Adipose tissue (tissue), 3 donors: ENCODE data around the gene ERCC2. TPM values are rescaled to one million over a fixed set of nuclear protein-coding genes. Genes with fewer than 3 reads are reported as not detected.
"Not testable (repeated sequence)": the region's sequence is repeated elsewhere in the genome, so short reads cannot be mapped to it uniquely, and the experiment has no call there.

Experiments used
- H3K27ac ChIP-seq: one replicate; pipeline ENCODE4 v1.5.1; 2013; ENCODE audit warnings: low read depth, low read length
- WGBS, 3 donors: extraction: QIAGEN DNeasy Blood & Tissue Kit; methylation state at CpG; one replicate each; pipeline ENCODE4 v1.1.7; 2013; 5-methylcytosine and 5-hydroxymethylcytosine counted together
- polyA plus RNA-seq, 3 donors: library from polyadenylated mRNA; stranded (reverse); fragments of 200-250 nt; gene quantifications; one replicate each; pipeline ENCODE4 v1.2.3, GENCODE V29; 2013
- donor health status: healthy with polysubstance abuse.
- donor health status: Bipolar disorder and iron deficiency.
- donor health status: healthy.

Gene ERCC2
- polyA plus RNA-seq, 3 donors = 5.6 to 9.1 (median 7.3) TPM

- 80 to 89% (median 83%) methylated on average over 12 of the region's 12 CpGs for WGBS, 3 donors
Observed at GRCh38 chr19:45320997-45321775, 49.2 kb downstream of the ERCC2 start.

GRCh38 chr19:45315304-45315703 is 55.1 kb downstream of the ERCC2 start:
- no peak overlapping the region for H3K27ac ChIP-seq
- WGBS, 3 donors = 59 to 68% (median 63%) methylated on average over 21 of the region's 21 CpGs

More at GRCh38 chr19:45320997-45321775, 49.2 kb downstream of the ERCC2 start:
- H3K27ac ChIP-seq = no peak overlapping the region

GRCh38 chr19:45314708-45315245 is 55.6 kb downstream of the ERCC2 start:
- WGBS, 3 donors = 64 to 73% (median 73%) methylated on average over 8 of the region's 8 CpGs
- no peak overlapping the region for H3K27ac ChIP-seq

GRCh38 chr19:45312285-45312684 is 58.1 kb downstream of the ERCC2 start:
- not testable (repeated sequence) for H3K27ac ChIP-seq
- 89 to 95% (median 92%) methylated on average over 14 of the region's 14 CpGs for WGBS, 3 donors

GRCh38 chr19:45311621-45312020 is 58.8 kb downstream of the ERCC2 start:
- no peak overlapping the region for H3K27ac ChIP-seq
- 20 to 53% (median 25%) methylated on average over 18 of the region's 18 CpGs for WGBS, 3 donors

GRCh38 chr19:45309322-45309721 is 61.1 kb downstream of the ERCC2 start:
- H3K27ac ChIP-seq = not testable (repeated sequence)
- WGBS, 3 donors = 93 to 96% (median 93%) methylated on average over 8 of the region's 8 CpGs

GRCh38 chr19:45307361-45307760 is 63.0 kb downstream of the ERCC2 start:
- H3K27ac ChIP-seq = no peak overlapping the region
- 85 to 91% (median 89%) methylated on average over 19 of the region's 19 CpGs for WGBS, 3 donors

GRCh38 chr19:45306518-45307027 is 63.8 kb downstream of the ERCC2 start:
- WGBS, 3 donors = 55 to 76% (median 70%) methylated on average over 18 of the region's 18 CpGs
- H3K27ac ChIP-seq = no peak overlapping the region

- 43 to 61% (median 44%) methylated on average over 9 of the region's 9 CpGs for WGBS, 3 donors
Observed at GRCh38 chr19:45306040-45306439, 64.3 kb downstream of the ERCC2 start.

GRCh38 chr19:45305421-45305820 is 65.0 kb downstream of the ERCC2 start:
- H3K27ac ChIP-seq = no peak overlapping the region
- 13 to 24% (median 19%) methylated on average over 5 of the region's 5 CpGs for WGBS, 3 donors

More at GRCh38 chr19:45306040-45306439, 64.3 kb downstream of the ERCC2 start:
- H3K27ac ChIP-seq = no peak overlapping the region

- H3K27ac ChIP-seq = no peak overlapping the region
- WGBS, 3 donors = 57 to 70% (median 62%) methylated on average over 4 of the region's 4 CpGs
Observed at GRCh38 chr19:45305007-45305406, 65.4 kb downstream of the ERCC2 start.

- 72 to 81% (median 75%) methylated on average over 4 of the region's 4 CpGs for WGBS, 3 donors
- H3K27ac ChIP-seq = no peak overlapping the region
Observed at GRCh38 chr19:45304141-45304926, 66.0 kb downstream of the ERCC2 start.

- 95 to 96% (median 95%) methylated on average over 12 of the region's 12 CpGs for WGBS, 3 donors
- no peak overlapping the region for H3K27ac ChIP-seq
Observed at GRCh38 chr19:45303269-45304060, 66.9 kb downstream of the ERCC2 start.

- no peak overlapping the region for H3K27ac ChIP-seq
- WGBS, 3 donors = 90 to 94% (median 93%) methylated on average over 17 to 27 of the region's 27 CpGs
Observed at GRCh38 chr19:45302416-45302815, 68.0 kb downstream of the ERCC2 start.

Other genes with a start within 250 kb of the ERCC2 start
- under 1 TPM; 0.04 to 0.11 (median 0.05) TPM for gene NKPD1, start 209.6 kb downstream of the ERCC2 start, polyA plus RNA-seq
- gene TRAPPC6A, start 192.3 kb downstream of the ERCC2 start, polyA plus RNA-seq = 10 to 100 TPM; 25.0 to 43.9 (median 31.7) TPM
- 1 to 10 TPM; 3.5 to 4.0 (median 3.9) TPM for gene BLOC1S3, start 191.8 kb downstream of the ERCC2 start, polyA plus RNA-seq
- gene EXOC3L2, start 125.2 kb downstream of the ERCC2 start, polyA plus RNA-seq = 1 to 10 TPM; 1.1 to 5.0 (median 1.7) TPM
- 10 to 100 TPM; 10.8 to 18.7 (median 14.7) TPM for gene MARK4, start 119.3 kb downstream of the ERCC2 start, polyA plus RNA-seq
- gene CKM, start 47.7 kb downstream of the ERCC2 start, polyA plus RNA-seq = 10 to 100 TPM in 1 of 3 donors, 1 to 10 TPM in 2; 2.9 to 12.5 (median 9.2) TPM
- gene KLC3, start 29.8 kb downstream of the ERCC2 start, polyA plus RNA-seq = 1 to 10 TPM in 1 of 3 donors, under 1 TPM in 1, not detected in 1; 0.18 to 3.2 TPM
- 10 to 100 TPM; 11.1 to 36.5 (median 14.5) TPM for gene PPP1R13L, start 34.5 kb upstream of the ERCC2 start, polyA plus RNA-seq
- gene POLR1G, start 36.1 kb upstream of the ERCC2 start, polyA plus RNA-seq = 1 to 10 TPM; 1.5 to 6.3 (median 2.3) TPM
- gene ERCC1, start 53.3 kb upstream of the ERCC2 start, polyA plus RNA-seq = 10 to 100 TPM; 31.0 to 63.9 (median 59.5) TPM
- gene FOSB, start 97.4 kb upstream of the ERCC2 start, polyA plus RNA-seq = 100 to 1,000 TPM in 2 of 3 donors, 10 to 100 TPM in 1; 11.9 to 650 (median 341) TPM
- gene RTN2, start 126.5 kb upstream of the ERCC2 start, polyA plus RNA-seq = 1 to 10 TPM; 4.9 to 7.6 (median 6.4) TPM
- gene PPM1N, start 127.9 kb upstream of the ERCC2 start, polyA plus RNA-seq = 1 to 10 TPM in 1 of 3 donors, under 1 TPM in 2; 0.62 to 3.7 (median 0.71) TPM
- gene VASP, start 136.9 kb upstream of the ERCC2 start, polyA plus RNA-seq = 10 to 100 TPM; 14.9 to 93.0 (median 78.0) TPM
- 1 to 10 TPM; 3.1 to 6.7 (median 3.5) TPM for gene OPA3, start 214.2 kb upstream of the ERCC2 start, polyA plus RNA-seq
- gene GPR4, start 231.6 kb upstream of the ERCC2 start, polyA plus RNA-seq = 10 to 100 TPM in 2 of 3 donors, 1 to 10 TPM in 1; 1.3 to 29.5 (median 11.6) TPM